Smooth muscle cell (in vitro differentiated cells): Measurements from ENCODE around the gene TMEM141. TPM values are rescaled to one million over a fixed set of nuclear protein-coding genes. Genes with fewer than 3 reads are reported as not detected.
"Not testable (repeated sequence)": the region's sequence is repeated elsewhere in the genome, so short reads cannot be mapped to it uniquely, and the experiment has no call there.

Source experiments
- DNase-seq: peaks from one replicate; lab custom pipeline; 2025; ENCODE audit not compliant: unreplicated experiment; lab: John Stamatoyannopoulos, UW
- H2AFZ ChIP-seq: fragments of 200-600 bp; sonication (generic); 2 replicates; pipeline ENCODE4 v1.6.0; 2016; ENCODE audit warnings: antibody characterized with exemption, low read depth, mild to moderate bottlenecking
- H3F3A ChIP-seq: fragments of 200-600 bp; sonication (generic); 2 replicates; pipeline ENCODE4 v1.6.0; 2017; ENCODE audit warnings: antibody characterized with exemption, low read depth
- H3K27ac ChIP-seq: fragments of 200-600 bp; sonication (generic); 2 replicates; pipeline ENCODE4 v1.5.1; 2016; ENCODE audit warnings: low read depth, mild to moderate bottlenecking
- H3K27me3 ChIP-seq: fragments of 200-600 bp; sonication (generic); 2 replicates; pipeline ENCODE4 v1.6.1; 2016; ENCODE audit warnings: low read depth, mild to moderate bottlenecking
- H3K36me3 ChIP-seq: fragments of 200-600 bp; sonication (generic); 2 replicates; pipeline ENCODE4 v1.5.1; 2016; ENCODE audit warnings: low read depth
- H3K4me1 ChIP-seq: fragments of 200-600 bp; sonication (generic); 2 replicates; pipeline ENCODE4 v1.5.1; 2016; ENCODE audit warnings: low read depth
- H3K4me2 ChIP-seq: fragments of 200-600 bp; sonication (generic); 2 replicates; pipeline ENCODE4 v1.6.0; 2016; ENCODE audit warnings: mild to moderate bottlenecking
- H3K4me3 ChIP-seq: fragments of 200-600 bp; sonication (generic); 2 replicates; pipeline ENCODE4 v1.5.1; 2016; ENCODE audit warnings: mild to moderate bottlenecking
- H3K79me2 ChIP-seq: fragments of 200-600 bp; sonication (generic); 2 replicates; pipeline ENCODE4 v1.6.0; 2016; ENCODE audit warnings: low read depth, mild to moderate bottlenecking
- H3K9ac ChIP-seq: fragments of 200-600 bp; sonication (generic); 2 replicates; pipeline ENCODE4 v1.6.0; 2016; ENCODE audit warnings: low read depth
- H3K9me3 ChIP-seq: fragments of 200-600 bp; sonication (generic); replicated peaks from 2 replicates; pipeline ENCODE4 v1.5.1; 2016; ENCODE audit warnings: low read depth
- H4K20me1 ChIP-seq: fragments of 200-600 bp; sonication (generic); 2 replicates; pipeline ENCODE4 v1.6.0; 2016; ENCODE audit warnings: low read depth
- CTCF ChIP-seq: fragments of 200-600 bp; sonication (generic); IDR thresholded peaks from 2 replicates; pipeline ENCODE4 v1.5.1; 2017; ENCODE audit warnings: borderline replicate concordance, mild to moderate bottlenecking, antibody characterized with exemption; ENCODE audit not compliant: insufficient read depth, poor library complexity, severe bottlenecking
- WGBS: methylation state at CpG from one replicate; pipeline ENCODE4 v1.1.7; 2016; ENCODE audit warnings: low lambda C conversion rate; 5-methylcytosine and 5-hydroxymethylcytosine counted together
- polyA plus RNA-seq: library from polyadenylated mRNA; unstranded; fragments of >200 nt; fragmentation: Nextera tagmentation; extraction: Ambion mirVana; gene quantifications from 2 replicates; pipeline ENCODE4 v1.2.1, GENCODE V29; 2016
- total RNA-seq: library from RNA; depleted of rRNA; stranded (reverse); fragments of >200 nt; gene quantifications from 2 replicates; pipeline ENCODE4 v1.2.3, GENCODE V29; 2014

TMEM141 gene
- total and polyA plus RNA-seq, 2 experiments from 2014 or later, result 75.4 to 112 TPM

- 54% methylated on average over 5 of the region's 5 CpGs for WGBS
- H3K27me3 ChIP-seq, result no peaks in the 10 kb centered on the region
- H2AFZ ChIP-seq, result no peak within 1 kb of the TSS
- DNase-seq, result no peak
- H3K4me1 ChIP-seq, result peaks cover 26% of the 10 kb centered on the region
- peak within 1 kb of the TSS; percentile 23 for H3K27ac ChIP-seq
- no peaks in the 10 kb centered on the region for H3K9me3 ChIP-seq
- peaks cover 12% of the 10 kb centered on the region for H4K20me1 ChIP-seq
- peaks cover 19% of the 10 kb centered on the region for H3F3A ChIP-seq
- no peaks in the 10 kb centered on the region for H3K36me3 ChIP-seq
- no peak within 1 kb of the TSS for H3K4me3 ChIP-seq
- H3K9ac ChIP-seq, result no peak within 1 kb of the TSS
- H3K4me2 ChIP-seq, result peak within 1 kb of the TSS; percentile 71
- TF ChIP-seq CTCF, result no peak
- peaks cover 14% of the 10 kb centered on the region for H3K79me2 ChIP-seq
Observed at GRCh38 chr9:136796238-136796774, 5.2 kb downstream of the TMEM141 start, which contains the start of gene CCDC183. Gene CCDC183 (plus strand): TSS chr9:136796338. CDS start chr9:136796398, 60 bp downstream.

- H3K36me3 ChIP-seq, H3K9ac ChIP-seq, H3K9me3 ChIP-seq, H2AFZ ChIP-seq, H3K79me2 ChIP-seq, DNase-seq, H3K4me3 ChIP-seq, H3K27me3 ChIP-seq: not testable (repeated sequence)
- H3K4me1 ChIP-seq, result peaks cover 28% of the 10 kb centered on the region
- H3F3A ChIP-seq, result peaks cover 19% of the 10 kb centered on the region
- H3K4me2 ChIP-seq, result peak overlapping the region; percentile 71
- 1% methylated on average over 10 of the region's 10 CpGs for WGBS
- H3K27ac ChIP-seq, result peak overlapping the region; percentile 23
- H4K20me1 ChIP-seq, result peaks cover 12% of the 10 kb centered on the region
Observed at GRCh38 chr9:136796775-136797347, 5.7 kb downstream of the TMEM141 start.

- no peak for TF ChIP-seq CTCF
- H3K4me3 ChIP-seq, result peak overlapping the region; percentile 18
- DNase-seq, result no peak
- no peaks in the 10 kb centered on the region for H3K27me3 ChIP-seq
- H3F3A ChIP-seq, result peaks cover 19% of the 10 kb centered on the region
- 85% methylated on average over 6 of the region's 6 CpGs for WGBS
- no peak overlapping the region for H3K4me2 ChIP-seq
- no peaks in the 10 kb centered on the region for H4K20me1 ChIP-seq
- H3K79me2 ChIP-seq, result no peaks in the 10 kb centered on the region
- no peak overlapping the region for H2AFZ ChIP-seq
- no peaks in the 10 kb centered on the region for H3K36me3 ChIP-seq
- no peak overlapping the region for H3K9ac ChIP-seq
- H3K27ac ChIP-seq, result no peak overlapping the region
- H3K4me1 ChIP-seq, result peaks cover 28% of the 10 kb centered on the region
- no peaks in the 10 kb centered on the region for H3K9me3 ChIP-seq
Observed at GRCh38 chr9:136798708-136799078, 7.5 kb downstream of the TMEM141 start.

- Histone ChIP-seq H3K4me2 (peak overlapping the region; percentile 95), H3K4me3 (peak overlapping the region; percentile 68), H3K27ac (no peak overlapping the region), H3K27me3 (no peaks in the 10 kb centered on the region), H4K20me1 (no peaks in the 10 kb centered on the region), H2AFZ (no peak overlapping the region), H3K9me3 (no peaks in the 10 kb centered on the region), H3K79me2 (no peaks in the 10 kb centered on the region), H3K36me3 (no peaks in the 10 kb centered on the region), H3K4me1 (peaks cover 28% of the 10 kb centered on the region), H3F3A (peaks cover 19% of the 10 kb centered on the region), H3K9ac (no peak overlapping the region)
- no peak for DNase-seq
- no peak for TF ChIP-seq CTCF
- 58% methylated on average over 35 of the region's 35 CpGs for WGBS
Observed at GRCh38 chr9:136799079-136799853, 8.1 kb downstream of the TMEM141 start.
